Skin of body (tissue), 2 donors: ENCODE measurements around the gene PEX1. TPM values are rescaled to one million over a fixed set of nuclear protein-coding genes. Genes with fewer than 3 reads are reported as not detected.
A peak's percentile ranks its signal among the peaks of the same experiment; 100 is the strongest.
"Not testable (repeated sequence)": the region's sequence is repeated elsewhere in the genome, so short reads cannot be mapped to it uniquely, and the experiment has no call there.

Experiments used
- DNase-seq: peaks from one replicate; lab custom pipeline; 2025; lab: John Stamatoyannopoulos, UW
- total RNA-seq: library from RNA; depleted of rRNA; stranded (reverse); fragments of >200 nt; gene quantifications from one replicate; pipeline ENCODE4 v1.2.3, GENCODE V29; 2014

PEX1 gene
- total RNA-seq, 1 donor from 2014 or later = 29.0 TPM

DNA sequence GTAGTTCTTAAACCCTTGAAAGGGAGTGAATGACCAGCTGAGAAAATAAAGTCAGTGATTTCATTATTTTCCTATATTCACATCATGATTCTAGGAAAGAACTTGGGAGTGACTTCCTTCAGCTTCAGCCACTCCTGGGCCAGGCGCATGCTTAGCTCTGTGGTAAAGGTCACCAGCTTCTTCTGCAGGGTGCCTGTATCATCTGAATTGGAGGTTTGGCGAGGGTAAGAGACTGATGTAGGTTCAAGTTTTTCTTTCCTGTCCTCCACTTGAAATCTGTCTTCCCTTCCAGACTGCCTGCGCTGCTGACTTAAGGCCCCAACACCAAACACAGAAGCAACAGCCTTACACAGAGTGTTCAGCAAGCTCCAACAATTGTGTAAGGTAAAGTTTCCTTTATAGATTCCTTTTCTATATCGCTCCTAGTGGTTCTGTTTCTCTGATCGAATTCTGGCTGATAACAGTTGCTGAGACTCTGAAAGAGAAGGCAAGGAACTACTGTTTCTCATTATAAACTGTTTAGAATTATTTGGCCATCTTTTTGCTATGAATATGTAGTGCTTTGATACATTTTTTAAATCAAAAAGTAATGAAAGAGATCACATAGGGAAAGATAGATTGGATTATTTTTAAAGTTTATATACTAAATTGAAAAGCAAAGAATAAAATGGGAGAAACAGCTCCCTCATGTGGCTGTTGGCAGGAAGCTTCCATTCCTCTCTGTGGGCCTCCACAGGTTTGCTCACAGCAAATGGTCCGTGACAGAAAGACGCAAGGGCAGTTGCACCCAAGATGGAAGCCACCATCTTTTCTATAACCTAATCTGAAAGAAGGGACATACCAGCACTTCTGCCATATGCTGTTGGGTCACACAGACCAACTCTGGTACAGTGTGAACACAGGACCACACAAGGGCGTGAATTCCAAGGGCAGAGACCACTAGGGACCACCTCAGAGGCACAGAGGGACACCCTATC is 67.0 kb downstream of the PEX1 start:
- DNase-seq = no peak

DNA sequence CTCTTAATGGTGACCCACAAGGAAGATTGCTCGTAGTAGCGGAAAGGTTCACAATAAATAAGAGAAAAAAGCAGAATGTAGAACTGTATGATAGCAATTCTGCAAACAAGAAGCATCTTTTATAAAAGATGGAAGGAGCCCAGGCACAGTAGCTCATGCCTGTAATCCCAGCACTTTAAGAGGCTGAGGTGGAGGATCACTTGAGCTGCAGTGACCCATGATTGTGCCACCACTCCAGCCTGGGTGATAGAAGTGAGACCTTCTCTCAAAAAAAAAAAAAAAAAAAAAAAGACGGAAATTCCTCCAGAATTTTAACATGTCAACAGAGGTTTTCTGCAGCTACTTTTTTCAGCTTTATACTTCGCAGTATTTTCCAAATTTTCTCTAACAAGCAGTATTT is 67.8 kb downstream of the PEX1 start:
- no peak for DNase-seq

DNA sequence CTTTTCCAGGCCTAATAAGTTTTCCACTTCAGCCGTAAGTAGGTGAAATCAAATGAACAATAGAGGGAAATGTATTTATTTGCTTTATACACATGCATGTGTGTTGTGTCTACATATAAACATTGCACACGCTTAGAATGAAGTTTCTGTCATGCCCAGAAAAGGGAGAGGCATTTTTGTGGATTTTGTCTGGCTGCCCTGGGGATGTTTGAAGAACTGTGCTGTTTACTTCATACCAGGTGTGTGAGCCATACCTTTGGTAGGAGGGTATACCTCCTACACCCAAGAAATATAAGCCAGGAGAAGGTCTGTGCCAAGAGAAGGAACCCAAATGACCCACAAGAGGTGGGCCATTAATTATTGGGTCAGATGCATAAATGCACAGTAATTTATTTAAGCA is 68.2 kb downstream of the PEX1 start:
- DNase-seq = no peak

DNA sequence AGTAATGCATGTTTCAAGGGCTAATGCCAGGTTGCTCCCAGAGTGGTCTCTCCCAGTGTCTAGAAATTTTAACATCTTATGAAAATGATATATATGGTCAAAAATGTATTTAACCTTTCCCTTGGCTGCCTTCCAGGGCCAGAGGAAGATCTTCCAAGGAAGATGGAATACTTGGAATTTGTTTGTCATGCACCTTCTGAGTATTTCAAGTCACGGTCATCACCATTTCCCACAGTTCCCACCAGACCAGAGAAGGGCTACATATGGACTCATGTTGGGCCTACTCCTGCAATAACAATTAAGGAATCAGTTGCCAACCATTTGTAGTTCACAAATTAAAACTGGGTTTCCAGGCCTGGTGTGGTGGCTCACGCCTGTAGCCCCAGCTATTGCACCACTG is 72.1 kb downstream of the PEX1 start:
- DNase-seq = no peak

DNA sequence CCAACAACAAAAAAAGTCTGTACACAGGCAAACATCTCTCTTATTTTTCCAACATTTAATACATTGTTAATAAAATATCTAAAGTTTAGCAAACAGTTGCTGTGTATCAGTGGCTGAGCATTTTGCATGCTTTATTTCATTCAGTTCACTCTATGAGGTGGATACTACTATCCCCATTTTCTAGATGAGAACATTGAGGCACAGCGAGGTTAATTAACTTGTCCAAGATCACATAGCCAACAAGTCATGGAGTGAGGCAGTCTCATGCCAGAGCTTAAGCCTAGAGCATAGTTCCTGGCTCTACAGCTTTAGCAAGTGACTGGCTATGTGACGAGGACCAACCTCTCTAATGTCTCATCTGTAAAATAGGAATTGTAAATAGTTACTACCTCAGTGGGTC is 76.7 kb downstream of the PEX1 start:
- DNase-seq = no peak

DNA sequence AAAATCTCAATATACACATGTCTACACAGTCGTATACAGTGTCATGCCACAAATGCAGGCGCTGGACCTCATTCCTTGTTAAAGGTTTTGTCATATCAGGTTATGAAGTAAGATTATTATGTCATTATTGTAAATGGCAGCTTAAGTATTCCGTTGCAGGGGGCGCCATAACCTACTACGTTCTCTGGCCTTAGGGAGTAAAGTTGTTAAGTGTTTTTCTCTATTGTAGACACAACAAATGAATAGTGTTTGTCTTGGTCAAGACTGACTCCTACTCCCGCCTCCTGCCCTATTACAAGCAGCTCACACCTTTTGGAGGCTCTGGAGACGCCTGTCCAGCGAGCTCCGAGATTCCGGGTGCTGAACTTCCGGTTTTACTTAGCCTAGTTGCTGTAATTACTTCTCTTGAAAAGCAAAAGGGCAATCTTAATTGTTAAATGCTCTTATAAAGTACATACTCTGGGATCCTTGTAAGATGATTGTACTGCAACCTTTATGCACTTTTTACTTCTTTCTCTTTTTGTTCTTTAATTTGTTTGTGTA is 80.0 kb downstream of the PEX1 start:
- DNase-seq = peak; percentile 22

DNA sequence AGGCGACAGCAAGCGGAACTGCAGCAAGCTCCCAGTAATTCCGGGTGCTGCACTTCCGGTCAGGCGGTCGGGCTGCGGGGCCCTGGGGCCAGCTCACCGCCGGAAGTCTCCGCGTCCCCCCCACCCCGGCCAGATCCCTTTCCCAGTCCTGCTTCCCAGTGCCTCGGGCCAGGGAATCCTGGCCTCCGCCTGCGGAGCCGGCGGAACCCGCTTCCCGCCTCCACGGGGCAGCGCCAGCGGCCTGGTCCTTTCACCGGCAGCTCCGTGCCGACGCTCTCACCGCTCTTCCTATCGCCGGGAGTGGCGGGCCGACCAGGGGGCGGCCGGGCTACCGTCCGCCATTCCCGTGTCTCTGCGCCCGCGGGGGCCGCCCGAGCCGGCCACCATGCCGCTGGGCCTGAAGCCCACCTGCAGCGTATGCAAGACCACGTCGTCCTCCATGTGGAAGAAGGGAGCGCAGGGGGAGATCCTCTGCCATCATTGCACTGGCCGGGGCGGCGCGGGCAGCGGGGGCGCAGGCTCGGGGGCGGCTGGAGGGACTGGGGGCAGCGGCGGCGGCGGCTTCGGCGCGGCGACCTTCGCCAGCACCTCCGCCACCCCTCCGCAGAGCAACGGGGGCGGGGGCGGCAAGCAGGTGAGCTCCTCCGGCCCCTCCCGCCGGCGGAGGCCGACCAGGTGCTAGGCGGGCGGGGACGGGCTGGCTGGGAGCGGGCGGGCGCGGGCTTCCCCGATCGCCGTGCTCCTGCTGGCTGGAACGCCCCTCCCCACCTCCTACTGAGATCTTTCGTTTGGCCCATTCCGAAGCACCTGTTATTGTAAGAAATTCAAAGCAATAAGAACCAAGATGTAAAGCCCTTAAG is 80.7 kb downstream of the PEX1 start, which contains the start of gene GATAD1:
Gene GATAD1, plus strand, starts transcription at position 138 of the 860 bp plus-strand sequence. Its CDS starts 248 bp downstream, at position 386.
- DNase-seq = peak; percentile 83

DNA sequence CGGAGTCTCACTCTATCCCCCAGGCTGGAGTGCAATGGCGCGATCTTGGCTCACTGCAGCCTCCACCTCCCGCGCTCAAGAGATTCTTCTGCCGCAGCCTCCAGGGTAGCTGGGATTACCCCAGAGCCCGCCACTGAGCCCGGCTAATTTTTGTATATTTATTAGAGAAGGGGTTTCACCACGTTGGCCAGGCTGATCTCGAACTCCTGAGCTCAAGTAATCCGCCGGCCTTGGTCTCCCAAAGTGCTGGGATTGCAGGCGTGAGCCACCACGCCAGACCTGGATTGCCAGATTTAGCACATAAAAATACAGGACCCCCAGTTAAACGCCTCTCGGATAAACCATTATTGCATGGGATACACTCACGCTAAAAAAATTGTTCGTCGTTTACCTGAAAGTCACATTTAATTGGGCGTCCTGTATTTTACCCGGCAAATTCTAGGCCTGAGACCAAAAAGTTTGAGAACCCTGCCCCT is 81.4 kb downstream of the PEX1 start:
- DNase-seq = no peak

DNA sequence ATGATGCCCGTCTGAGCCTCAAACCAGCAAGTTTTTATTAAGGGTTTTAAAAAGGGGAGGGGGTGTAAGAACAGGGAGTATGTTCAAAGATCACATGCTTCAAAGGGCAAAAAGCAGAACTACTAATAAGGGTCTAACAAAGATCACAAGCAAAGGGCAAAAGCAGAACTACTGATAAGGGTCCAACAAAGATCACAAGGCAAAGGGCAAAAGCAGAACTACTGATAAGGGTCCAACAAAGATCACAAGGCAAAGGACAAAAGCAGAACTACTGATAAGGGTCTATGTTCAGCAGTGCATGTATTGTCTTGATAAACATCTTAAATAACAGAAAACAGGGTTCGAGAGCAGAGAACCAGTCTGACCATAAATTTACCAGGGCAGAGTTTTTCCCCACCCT is 85.6 kb downstream of the PEX1 start:
- not testable (repeated sequence) for DNase-seq

DNA sequence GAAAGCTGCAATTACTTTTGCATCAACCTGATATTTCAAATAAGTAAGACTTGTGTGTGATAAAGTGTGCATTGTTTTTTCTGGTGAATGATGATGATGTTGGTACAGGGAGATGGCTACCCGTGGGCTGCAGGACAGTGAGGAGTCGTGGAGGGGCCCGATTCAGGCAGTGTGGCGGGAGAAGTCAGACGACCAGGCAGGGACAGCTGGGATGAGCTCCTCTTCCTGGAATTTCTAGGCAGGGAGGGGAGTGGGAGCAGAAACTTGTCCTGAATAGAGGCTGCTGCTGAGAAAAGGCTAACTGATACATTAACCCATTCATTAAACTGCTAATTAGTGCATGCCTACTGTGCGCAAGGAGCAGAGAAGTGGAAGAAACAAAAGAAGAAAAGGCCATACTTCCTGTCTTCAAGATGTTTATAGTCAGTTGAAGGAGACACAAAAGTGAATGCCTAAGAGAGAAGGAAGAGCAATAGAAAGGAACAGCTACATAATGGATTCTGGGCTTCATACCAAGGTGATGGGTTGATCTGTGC is 90.3 kb downstream of the PEX1 start:
- no peak for DNase-seq

Other genes with a start within 250 kb of the PEX1 start
- 31.1 TPM for gene GATAD1, start 81.0 kb downstream of the PEX1 start, total RNA-seq
- gene ERVW-1, start 50.6 kb downstream of the PEX1 start, total RNA-seq = 0.20 TPM
- 15.8 TPM for gene RBM48, start 275 bp upstream of the PEX1 start, total RNA-seq
- 34.3 TPM for gene FAM133B, start 61.9 kb upstream of the PEX1 start, total RNA-seq